SW480 (cell line): Measurements from ENCODE around the gene CYTH3.

ENCODE experiments used
- DNase-seq: peaks from one replicate; pipeline ENCODE4 v3.0.0-alpha.2; 2016; ENCODE audit warnings: low spot score

CYTH3 gene

GRCh38 chr7:6166443-6166891, 106.0 kb downstream of the CYTH3 start:
- DNase-seq = no peak

DNA sequence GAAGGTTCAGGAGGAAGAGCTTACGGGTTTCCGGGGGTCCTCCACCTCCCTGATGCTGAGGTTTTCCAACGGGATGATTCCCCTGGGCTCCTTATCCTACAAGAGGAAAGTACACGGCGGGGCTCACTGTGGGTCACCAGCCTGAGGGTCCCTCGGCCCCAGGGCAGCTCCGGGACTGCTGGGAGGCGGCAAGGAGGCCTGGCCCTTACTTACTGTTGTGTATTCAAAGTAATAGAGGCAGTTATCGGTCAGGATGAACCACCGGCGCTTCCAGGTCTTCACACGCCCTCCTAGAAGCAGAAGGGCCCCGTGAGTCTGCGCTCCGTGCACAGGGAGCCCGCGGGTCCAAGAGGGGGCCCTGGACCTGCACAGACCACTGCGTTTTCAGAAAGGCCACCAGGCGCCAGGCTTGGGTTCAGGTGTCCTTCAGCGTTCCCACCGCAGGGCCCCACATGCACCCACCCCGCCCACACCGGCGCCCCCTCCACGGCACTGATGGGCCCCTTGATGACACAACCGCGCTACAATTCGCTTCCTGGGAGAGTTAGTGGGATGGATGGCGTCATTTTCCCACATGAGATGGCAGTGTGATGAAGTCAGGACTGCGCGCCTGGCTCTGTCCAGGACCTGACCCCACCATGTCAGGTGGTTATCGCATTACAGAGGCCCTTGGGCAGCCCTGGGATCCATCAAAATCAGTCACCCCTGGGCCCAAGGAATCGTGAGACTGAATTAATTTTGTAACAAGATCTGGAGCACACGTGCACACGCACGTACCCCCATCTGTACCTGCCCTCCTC, 106.7 kb downstream of the CYTH3 start:
- DNase-seq = no peak

GRCh38 chr7:6165075-6165474, 107.3 kb downstream of the CYTH3 start:
- no peak for DNase-seq

GRCh38 chr7:6164491-6164890, 107.9 kb downstream of the CYTH3 start:
- no peak for DNase-seq

GRCh38 chr7:6164010-6164409, 108.4 kb downstream of the CYTH3 start:
- DNase-seq = no peak

GRCh38 chr7:6163402-6163801, 109.0 kb downstream of the CYTH3 start:
- DNase-seq = no peak

- no peak for DNase-seq
Measured at GRCh38 chr7:6162650-6163366, 109.6 kb downstream of the CYTH3 start.

GRCh38 chr7:6162331-6162620, 110.1 kb downstream of the CYTH3 start:
- DNase-seq = no peak

DNA sequence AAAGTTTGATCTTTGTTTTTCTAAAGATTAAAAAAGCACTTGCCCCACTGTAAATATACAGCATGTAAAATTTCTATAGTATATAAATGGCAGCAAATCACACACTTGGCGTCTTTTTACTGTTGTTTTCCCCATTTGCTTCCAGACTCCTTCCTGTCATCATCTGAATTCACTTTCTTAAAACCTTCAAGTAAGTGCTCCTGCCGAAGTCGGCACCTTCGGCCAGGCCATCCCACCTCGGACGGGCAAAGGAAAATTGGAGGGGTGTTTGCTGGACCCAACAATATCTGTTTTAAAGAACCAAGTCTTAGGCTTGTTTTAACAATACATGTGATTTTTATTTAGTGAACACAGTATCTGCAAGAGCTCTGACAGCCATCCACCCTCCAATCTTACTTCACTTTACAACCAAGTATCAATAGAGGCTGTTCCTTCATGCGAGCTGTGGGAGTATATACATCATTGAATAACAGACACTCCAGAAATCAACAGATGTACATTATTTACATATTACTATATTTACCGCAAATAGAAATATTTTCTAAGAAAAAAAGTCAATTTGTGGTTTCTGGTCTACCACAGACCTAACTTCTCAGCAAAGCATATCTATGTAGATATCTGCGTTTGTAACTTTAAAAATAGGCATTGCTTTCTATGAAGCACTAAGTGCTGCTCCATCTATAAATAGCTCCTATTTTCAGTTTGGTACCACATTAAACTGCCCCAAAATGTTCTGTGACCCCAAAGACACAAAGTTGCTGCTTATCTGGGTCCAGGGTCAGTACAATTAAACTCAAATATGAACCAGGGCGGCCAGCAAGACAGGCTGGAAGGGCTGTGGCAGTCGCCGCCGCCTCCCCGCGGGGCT, 110.7 kb downstream of the CYTH3 start:
- no peak for DNase-seq

DNA sequence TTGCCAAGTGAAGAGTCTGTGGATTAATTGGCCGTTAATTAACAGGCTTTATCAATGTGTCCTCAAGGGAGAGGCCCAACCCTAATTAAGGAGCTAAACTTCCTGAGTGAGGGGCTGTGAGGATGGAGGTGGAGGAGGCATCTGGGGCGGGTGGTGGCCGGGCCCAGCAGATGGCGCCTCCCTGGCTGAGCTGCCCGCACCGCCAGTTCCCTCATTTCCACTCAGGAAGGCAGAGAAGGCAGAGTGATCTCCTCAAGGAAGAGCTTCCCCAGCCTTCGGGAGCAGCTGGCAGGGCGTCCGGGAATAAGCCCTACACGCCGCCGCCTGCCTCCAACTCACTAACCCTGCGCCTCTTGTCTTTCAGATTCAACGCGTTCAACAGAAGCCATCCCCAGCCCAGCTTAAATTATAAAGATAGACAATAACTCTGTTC, 112.2 kb downstream of the CYTH3 start:
- DNase-seq = no peak

DNA sequence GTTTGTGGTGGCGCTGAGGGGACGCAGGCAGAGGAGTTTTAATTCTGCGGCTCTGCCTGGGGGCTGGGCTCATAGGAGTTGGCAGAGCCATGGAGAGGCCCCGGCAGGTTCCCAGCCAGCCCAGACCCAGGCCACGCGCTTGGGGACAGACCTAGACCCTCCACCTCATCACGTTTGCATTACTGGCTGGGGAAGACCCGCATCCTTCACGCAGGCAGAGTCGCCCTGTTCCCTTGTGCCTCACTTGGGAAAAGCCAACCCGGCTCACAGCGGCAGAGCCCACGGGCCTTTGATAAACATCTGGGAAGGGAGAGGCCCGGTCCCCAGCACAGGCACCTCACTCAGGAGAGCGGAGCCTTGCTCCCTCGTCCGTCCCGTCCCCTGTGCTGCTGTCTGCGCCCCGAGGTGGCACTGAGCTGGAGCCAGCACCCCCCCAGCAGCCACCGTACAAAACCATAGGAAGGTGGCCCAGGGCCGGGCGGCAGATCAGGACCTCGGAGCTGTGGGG, 112.8 kb downstream of the CYTH3 start:
- no peak for DNase-seq

DNA sequence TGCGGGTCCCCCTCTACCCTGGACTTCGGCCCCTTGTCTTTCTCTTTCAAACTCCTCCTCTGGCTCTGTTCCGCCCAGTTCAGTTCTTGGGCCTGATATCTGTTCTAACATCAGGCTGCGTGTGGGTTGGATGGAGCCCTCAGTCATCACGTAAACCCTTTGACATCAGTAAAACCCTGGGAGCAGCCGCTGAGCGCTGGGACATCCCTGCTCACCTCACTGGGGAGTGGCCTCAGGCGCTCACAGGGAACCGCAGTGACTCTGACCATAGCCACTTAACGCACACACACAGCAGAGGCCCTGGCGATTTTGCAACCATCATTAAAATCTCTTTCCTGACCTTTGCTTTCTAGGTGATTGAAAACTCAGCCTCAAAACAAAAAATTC, 113.3 kb downstream of the CYTH3 start:
- no peak for DNase-seq

- DNase-seq = no peak
Measured at GRCh38 chr7:6158424-6159096, 113.9 kb downstream of the CYTH3 start.

DNA sequence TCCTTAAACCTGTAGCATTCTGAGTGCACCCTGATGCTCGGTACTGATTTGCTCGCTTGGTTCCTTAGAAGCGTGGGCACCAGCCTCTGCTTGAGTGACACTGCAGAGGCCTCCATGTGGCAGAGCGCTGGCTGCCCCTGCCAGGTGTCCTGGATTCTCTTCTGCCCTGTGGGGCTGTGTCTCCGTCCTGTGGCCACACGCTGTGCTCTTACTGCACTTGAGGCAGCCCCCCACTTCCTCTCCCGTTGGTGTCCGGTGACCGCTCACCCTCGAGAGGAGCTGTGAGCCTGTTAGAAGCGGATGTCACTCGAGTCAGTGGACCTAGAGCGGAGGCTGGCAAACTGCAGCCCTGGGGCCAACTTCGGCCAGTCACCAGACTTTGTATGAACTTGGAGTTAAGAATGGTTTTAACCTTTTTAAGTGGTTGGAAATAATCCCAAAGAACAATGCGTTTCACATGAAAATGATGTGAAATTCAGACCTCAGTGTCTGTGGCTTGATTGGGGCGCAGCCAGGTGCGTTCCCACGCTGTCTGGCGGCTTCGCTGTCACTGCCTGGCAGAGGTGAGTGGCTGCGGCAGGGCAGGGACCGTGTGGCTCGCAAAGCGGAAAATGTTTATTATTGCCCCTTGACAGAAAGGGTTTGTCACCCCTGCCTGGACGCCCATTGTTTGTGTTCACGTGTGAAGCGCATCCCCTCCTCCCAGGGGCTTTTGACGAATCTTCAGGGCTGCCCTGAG, 114.6 kb downstream of the CYTH3 start:
- DNase-seq = no peak

- no peak for DNase-seq
Measured at GRCh38 chr7:6156734-6157133, 115.7 kb downstream of the CYTH3 start.

- no peak for DNase-seq
Measured at GRCh38 chr7:6155596-6155995, 116.8 kb downstream of the CYTH3 start.

- no peak for DNase-seq
Measured at GRCh38 chr7:6154542-6155404, 117.7 kb downstream of the CYTH3 start.

- DNase-seq = no peak
Measured at GRCh38 chr7:6153646-6154541, 118.5 kb downstream of the CYTH3 start.
